Measurements from ENCODE around the gene MICAL2. TPM values are rescaled to one million over a fixed set of nuclear protein-coding genes. Genes with fewer than 3 reads are reported as not detected.

MICAL2 gene
- total and polyA plus RNA-seq, 2 of the 13 experiments (the other 11 are each of a cell fraction or from before 2014, with no cell fraction given), result 0.78 to 1.1 TPM

- H3K4me2 ChIP-seq (ENCODE audit: low read depth, low read length), result no peak overlapping the region
- no peak overlapping the region for H2AFZ ChIP-seq (ENCODE audit: low read length)
- no peak overlapping the region for H3K4me3 ChIP-seq (replicated peaks in 1 of 3; ENCODE audit: insufficient read depth in 1 of 3, low read depth in 2 of 3, low read length in 3 of 3)
- no peaks in the 10 kb centered on the region for H4K20me1 ChIP-seq (ENCODE audit: insufficient read depth, low read length)
- H3K4me1 ChIP-seq (ENCODE audit: insufficient read depth, low read length), result peaks cover 26% of the 10 kb centered on the region
- FAIRE-seq (no peak), ATAC-seq (no peak), DNase-seq (ENCODE audit: low spot score) (no peak)
- intact Hi-C loops (cut with micrococcal nuclease; ENCODE audit: unreplicated experiment) (loop anchor here (5.0 to 10.0 kb wide), 4 partner anchors 75 to 305 kb away; no protein-coding TSS in a partner anchor), in situ Hi-C loops (cut with HindIII; ENCODE audit: extremely low pct_ligation_motif_present, low pct_unique_long_range_greater_than_20kb) (loop anchor here (5.0 to 10.0 kb wide), 2 partner anchors 125 to 193 kb away; partner anchors contain the start of gene MICAL2)
- WGBS (ENCODE audit: low lambda C conversion rate), result 74% methylated on average over 3 of the region's 7 CpGs
- H3K79me2 ChIP-seq (ENCODE audit: insufficient read depth, low read length), result no peaks in the 10 kb centered on the region
- no peak overlapping the region for H3K27ac ChIP-seq (ENCODE audit: extremely low read length, insufficient read depth, low read length)
- CTCF ChIA-PET (ENCODE audit: low intra/inter-chr PET ratio, low total read pairs), result no interaction called here
- no peaks in the 10 kb centered on the region for H3K9me3 ChIP-seq (ENCODE audit: low read length)
- POLR2A ChIA-PET, result no interaction called here
- no peaks in the 10 kb centered on the region for H3K27me3 ChIP-seq (ENCODE audit: control insufficient read depth in 1 of 2, insufficient read depth in 2 of 2, low read length in 2 of 2)
- H3K36me3 ChIP-seq (replicated peaks in 1 of 2; ENCODE audit: control insufficient read depth in 1 of 2, insufficient read depth in 2 of 2, low read length in 2 of 2), result no peaks in the 10 kb centered on the region
- TF ChIP-seq SAFB2 (CRISPR knock-in tag; IDR thresholded peaks at IDR 0.05; ENCODE audit: borderline replicate concordance, low read depth) (no peak), ZBTB40 (IDR thresholded peaks at IDR 0.05) (peak; percentile 49; the same call in 1 of the 2 replicates), ZBTB40 (CRISPR knock-in tag; IDR thresholded peaks at IDR 0.05) (peak; percentile 86; the same call in 1 of the 2 replicates)
- no TSS peak for BruUV-seq (replicated peaks)
- no peak overlapping the region for H3K9ac ChIP-seq (ENCODE audit: insufficient read depth, low read depth, low read length)
Measured at GRCh38 chr11:12239804-12240371, 129.5 kb downstream of the MICAL2 start.
